Spleen (tissue), 7 donors: ENCODE data around the gene MRPL37.

Experiments used
- CTCF ChIP-seq, 11 experiments: fragments of 200-600 bp in 7 of 11; fragments of 450-650 bp in 4 of 11; sonication (generic) in 4 of 11; IDR thresholded peaks in 8 of 11; conservative IDR thresholded peaks in 3 of 11; 1 replicate in 7 of 11; 2 replicates in 4 of 11; pipeline versions ENCODE4 v1.4.0 to v1.8.0; 2016 to 2021; ENCODE audit warnings: antibody characterized with exemption in 11 of 11, inconsistent platforms in 4 of 11, mild to moderate bottlenecking in 1 of 11
- POLR2AphosphoS5 ChIP-seq, 3 donors: sonication (generic); formaldehyde crosslinking; IDR thresholded peaks; one replicate each; pipeline ENCODE4 v1.5.1; 2017; ENCODE audit warnings: antibody characterized with exemption in 3 of 3
- donor health status: DM: no; HTN: no; CAD: no; lungs with moderate emphysema.
- donor health status: DM: no; HTN: no; CAD: no.
- donor health status: DM: no; HTN: no; CAD: no.

DNA sequence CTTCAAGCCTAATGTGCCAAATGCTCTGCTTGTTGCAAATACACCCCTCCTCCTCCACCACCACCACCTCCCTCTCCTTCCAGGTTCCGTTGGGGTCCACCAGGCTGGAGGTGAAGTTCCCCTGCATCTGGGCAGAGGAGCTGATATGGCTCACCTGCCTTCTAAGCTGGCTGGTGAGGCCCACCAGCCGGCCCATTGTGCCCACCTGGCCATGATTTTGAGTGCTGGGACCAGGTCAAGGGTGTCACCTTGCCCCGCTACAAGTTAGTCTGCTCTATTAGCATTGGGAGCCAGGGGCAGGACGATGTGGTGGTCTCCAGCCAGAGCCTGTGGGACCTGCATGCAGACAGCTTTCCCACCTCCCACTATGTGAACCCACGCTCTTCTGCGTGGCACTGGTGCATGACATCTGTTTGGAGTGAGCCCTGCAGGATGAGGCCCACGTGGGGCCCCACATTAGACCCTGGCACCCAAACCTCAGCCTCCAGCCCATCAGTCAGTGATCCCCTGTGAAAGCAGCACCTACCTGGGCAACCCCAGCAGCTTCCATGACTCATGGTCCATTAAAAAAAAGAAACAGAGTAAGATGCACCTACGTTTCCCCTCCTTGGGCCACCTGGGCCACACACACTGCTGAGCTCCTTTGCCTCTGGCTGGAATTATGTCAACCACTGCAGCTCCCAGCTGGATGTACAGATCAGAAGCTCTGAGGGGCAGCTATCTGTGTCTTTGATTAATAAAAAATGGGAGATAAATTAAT lies 31.6 kb upstream of the MRPL37 start:
- no peak for TF ChIP-seq CTCF (IDR thresholded peaks at IDR 0.05 in 8 of 11, conservative IDR thresholded peaks at IDR 0.05 in 3 of 11)
- no peak for TF ChIP-seq POLR2AphosphoS5 (IDR thresholded peaks at IDR 0.05)
